ENCODE data around the gene CHRNA9. TPM values are rescaled to one million over a fixed set of nuclear protein-coding genes. Genes with fewer than 3 reads are reported as not detected.

CHRNA9 gene
- total RNA-seq, 1 donor from 2014 or later: not detected

DNA sequence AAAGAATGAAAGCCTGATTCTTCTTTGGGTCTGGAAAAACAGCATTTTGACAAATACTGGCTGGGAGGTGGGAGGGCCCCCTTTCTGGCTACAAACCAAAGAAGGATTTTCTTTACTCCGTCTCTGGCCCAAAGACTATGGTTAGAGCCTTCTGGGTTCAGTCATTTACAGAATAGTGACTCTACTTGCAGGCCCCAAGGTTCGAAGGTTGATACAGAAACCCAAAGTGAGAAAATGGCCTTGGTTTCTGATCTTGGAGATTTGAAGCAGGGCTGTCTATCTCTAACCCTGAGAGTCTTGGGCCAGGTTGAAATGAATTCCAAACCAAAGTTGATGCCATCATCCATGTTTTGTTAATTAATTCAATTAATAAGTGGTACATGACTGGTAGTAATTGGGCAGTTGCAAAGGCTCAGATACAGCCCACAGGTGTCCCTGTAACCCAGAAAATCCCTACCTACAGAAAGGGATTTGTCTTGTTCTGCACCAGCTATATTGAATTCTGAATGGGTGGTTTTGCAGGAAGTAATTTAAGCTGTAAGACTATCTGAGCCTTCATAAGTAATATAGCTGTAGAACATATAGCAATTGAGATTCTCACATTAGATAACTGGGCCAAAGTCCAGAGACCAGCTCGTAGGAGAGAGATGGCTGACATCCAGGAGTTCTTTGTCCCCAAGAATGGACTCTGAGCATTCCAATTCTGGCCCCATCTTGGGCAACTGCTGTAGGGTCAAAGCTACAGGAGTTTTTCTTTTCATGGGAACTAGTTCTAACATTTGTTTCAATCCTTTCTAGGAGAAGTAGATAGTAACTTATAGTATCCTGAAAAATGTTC lies 34.5 kb downstream of the CHRNA9 start:
- DNase-seq (ENCODE audit: low read depth): no peak
- TF ChIP-seq, protein P1, sequence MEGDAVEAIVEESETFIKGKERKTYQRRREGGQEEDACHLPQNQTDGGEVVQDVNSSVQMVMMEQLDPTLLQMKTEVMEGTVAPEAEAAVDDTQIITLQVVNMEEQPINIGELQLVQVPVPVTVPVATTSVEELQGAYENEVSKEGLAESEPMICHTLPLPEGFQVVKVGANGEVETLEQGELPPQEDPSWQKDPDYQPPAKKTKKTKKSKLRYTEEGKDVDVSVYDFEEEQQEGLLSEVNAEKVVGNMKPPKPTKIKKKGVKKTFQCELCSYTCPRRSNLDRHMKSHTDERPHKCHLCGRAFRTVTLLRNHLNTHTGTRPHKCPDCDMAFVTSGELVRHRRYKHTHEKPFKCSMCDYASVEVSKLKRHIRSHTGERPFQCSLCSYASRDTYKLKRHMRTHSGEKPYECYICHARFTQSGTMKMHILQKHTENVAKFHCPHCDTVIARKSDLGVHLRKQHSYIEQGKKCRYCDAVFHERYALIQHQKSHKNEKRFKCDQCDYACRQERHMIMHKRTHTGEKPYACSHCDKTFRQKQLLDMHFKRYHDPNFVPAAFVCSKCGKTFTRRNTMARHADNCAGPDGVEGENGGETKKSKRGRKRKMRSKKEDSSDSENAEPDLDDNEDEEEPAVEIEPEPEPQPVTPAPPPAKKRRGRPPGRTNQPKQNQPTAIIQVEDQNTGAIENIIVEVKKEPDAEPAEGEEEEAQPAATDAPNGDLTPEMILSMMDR (conservative IDR thresholded peaks at IDR 0.05; ENCODE audit: low read depth, low read length): peak; percentile 26
- H3K4me3 ChIP-seq (ENCODE audit: low read depth, low read length): no peak overlapping the region

DNA sequence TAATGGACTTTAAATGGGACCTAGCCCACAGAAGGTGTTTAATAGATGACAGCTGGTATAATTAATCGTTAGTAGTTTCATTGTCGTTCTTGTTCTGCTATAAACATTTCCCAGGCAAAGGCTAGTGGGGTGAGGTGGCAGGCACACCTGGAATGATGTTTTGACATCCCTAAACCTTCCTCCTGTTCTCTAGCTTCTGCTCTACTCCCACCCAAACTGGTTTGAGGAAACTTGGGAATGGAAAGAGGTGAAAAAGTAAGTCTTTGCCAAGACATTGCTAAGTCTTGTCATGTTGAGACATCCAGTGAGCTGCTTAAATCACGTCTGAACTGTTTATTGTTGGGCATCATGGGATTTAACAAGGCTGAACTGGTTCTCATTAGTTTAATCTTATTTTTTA lies 37.5 kb downstream of the CHRNA9 start:
- DNase-seq (ENCODE audit: low read depth): no peak
- TF ChIP-seq, protein P1 (conservative IDR thresholded peaks at IDR 0.05; ENCODE audit: low read depth, low read length): no peak
- no peak overlapping the region for H3K4me3 ChIP-seq (ENCODE audit: low read depth, low read length)

DNA sequence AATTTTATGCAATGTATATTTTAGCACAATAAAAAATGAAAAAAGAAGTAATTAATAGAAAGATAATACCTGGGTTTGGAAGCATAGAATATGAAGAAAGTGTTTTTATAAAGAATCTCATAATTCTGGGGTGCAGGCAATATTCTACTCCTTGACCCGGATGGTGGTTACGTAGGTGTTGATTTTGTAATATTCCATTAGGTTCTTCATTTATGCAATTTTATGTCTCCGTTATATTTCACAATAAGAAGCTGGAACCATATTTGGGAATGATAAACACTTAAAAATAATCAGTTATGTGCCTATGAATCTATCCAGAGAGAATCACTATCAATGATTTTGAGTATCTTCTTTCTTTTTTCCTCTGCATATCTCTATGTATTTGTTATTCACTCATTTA lies 38.5 kb downstream of the CHRNA9 start:
- DNase-seq (ENCODE audit: low read depth): no peak
- H3K4me3 ChIP-seq (ENCODE audit: low read depth, low read length): no peak overlapping the region
- TF ChIP-seq, protein P1 (conservative IDR thresholded peaks at IDR 0.05; ENCODE audit: low read depth, low read length): no peak

DNA sequence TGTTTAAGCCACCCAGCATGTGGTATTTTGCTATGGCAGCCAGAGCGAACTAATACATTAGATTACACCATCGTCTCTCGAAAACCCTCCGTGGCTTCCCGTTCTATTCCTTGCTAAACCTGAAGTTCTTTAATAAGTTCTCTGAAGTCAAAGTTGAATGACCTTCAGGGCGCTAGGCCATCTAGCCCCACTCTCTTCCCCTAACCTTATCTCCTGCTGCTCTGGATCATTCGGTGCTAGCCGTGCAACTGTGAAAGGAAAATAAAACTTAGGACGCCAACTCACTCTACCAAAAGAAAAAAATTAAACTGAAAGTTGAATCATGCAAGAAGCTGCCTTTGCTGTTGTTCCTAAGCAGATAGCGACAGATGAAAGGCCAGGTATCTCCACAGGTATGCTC lies 40.0 kb downstream of the CHRNA9 start:
- no peak for DNase-seq (ENCODE audit: low read depth)
- H3K4me3 ChIP-seq (ENCODE audit: low read depth, low read length): no peak overlapping the region
- TF ChIP-seq, protein P1 (conservative IDR thresholded peaks at IDR 0.05; ENCODE audit: low read depth, low read length): no peak

DNA sequence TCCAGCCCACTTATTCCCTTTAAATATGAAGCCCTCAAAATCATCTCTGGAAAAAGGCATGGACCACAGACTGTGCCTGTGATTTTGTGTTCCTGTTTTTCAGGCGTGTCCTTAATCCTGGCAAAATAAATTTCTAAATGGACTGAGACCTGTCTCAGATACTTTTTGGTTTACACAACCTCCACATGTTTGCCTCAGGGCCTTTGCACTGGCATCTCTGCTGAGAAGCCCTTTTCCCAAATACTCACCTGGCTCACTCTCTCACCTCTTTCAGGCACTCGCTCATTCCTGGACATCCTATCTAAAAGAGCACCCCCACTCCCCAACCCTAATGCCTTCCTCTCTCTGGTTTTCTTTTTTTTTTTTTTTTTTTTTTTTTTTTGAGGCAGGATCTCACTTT lies 40.5 kb downstream of the CHRNA9 start:
- no peak overlapping the region for H3K4me3 ChIP-seq (ENCODE audit: low read depth, low read length)
- DNase-seq (ENCODE audit: low read depth): no peak

DNA sequence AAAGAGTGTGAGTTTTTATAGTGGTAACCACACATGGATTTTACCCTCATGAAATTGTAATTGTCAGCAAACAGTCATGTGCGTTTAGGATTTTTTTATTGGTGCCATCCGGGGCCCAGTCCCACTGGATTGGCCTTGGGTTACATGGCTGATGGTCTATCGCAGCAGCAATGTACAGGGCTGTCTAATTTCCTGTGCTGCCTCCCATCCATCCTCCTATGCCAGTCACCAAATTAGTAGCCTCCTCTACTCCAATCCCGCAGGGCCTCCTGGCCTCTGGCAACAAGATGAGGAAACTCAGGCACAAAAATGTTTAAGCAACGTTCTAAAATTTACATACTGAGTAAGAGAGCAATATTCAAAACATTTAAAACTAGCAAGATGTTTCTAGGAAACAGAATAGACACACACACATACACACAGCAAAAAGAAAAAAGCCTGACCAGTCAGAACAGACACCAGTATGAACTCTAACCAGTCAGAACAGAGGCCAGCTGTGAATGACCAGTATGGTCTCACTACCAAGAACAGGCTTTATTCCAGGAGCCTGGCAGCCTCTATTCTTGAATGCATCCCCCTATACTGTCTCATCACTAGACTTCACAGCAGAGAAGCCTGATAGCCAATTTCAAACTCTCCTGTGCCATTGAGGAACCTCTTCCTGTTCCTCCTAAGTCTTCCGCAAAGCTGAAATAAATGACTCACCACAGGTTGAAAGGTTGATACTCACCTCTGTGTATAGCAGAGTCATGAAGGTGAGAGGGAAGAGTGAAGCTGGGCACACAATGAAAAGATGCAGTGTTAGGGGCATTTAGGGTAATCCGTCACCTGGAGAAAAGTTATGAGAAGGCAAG lies 42.6 kb downstream of the CHRNA9 start:
- no peak for DNase-seq (ENCODE audit: low read depth)
- H3K4me3 ChIP-seq (ENCODE audit: low read depth, low read length): no peak overlapping the region
- TF ChIP-seq, protein P1 (conservative IDR thresholded peaks at IDR 0.05; ENCODE audit: low read depth, low read length): no peak

More for the DNA sequence above, 40.5 kb downstream of the CHRNA9 start:
- TF ChIP-seq, protein P1 (conservative IDR thresholded peaks at IDR 0.05; ENCODE audit: low read depth, low read length): no peak

Measured in epithelial cell of proximal tubule (primary cell).